AG09309 (cell line): ENCODE data around the gene SETD3.

ENCODE experiments used
- DNase-seq: peaks from one replicate; pipeline ENCODE4 v3.0.0-alpha.2; 2010; ENCODE audit warnings: low read depth
- H3K4me3 ChIP-seq: 2 replicates; pipeline ENCODE4 v1.5.1; 2011; ENCODE audit warnings: mild to moderate bottlenecking, low read depth, low read length, moderate library complexity; ENCODE audit not compliant: control insufficient read depth
- TF ChIP-seq, protein P1 (sequence below): IDR thresholded peaks from 2 replicates; pipeline ENCODE4 v1.5.1; 2011; ENCODE audit warnings: mild to moderate bottlenecking, low read depth, low read length, inconsistent platforms; ENCODE audit not compliant: insufficient read depth, control insufficient read depth; ENCODE audit errors: missing control alignments

The SETD3 gene

DNA sequence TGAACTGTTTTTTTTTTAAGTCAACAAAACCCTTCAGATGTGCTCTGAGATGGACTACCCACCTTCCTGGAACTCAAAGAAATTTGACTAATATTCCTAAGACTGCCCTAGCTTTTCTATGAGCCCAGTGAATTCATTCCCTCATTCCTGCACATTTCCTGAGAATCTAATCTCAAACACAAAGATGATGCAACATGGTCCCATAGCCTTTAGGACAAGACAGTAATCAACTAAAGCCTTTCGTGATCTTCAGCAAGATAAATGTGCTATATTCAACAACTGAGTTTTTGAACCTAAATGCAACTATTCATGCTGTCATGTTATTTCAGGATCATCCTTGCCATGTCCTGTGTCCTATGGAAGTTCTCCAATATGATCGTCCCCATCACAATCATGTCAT, 5.0 kb downstream of the SETD3 start:
- H3K4me3 ChIP-seq: no peak overlapping the region
- no peak for DNase-seq
- TF ChIP-seq, protein P1, sequence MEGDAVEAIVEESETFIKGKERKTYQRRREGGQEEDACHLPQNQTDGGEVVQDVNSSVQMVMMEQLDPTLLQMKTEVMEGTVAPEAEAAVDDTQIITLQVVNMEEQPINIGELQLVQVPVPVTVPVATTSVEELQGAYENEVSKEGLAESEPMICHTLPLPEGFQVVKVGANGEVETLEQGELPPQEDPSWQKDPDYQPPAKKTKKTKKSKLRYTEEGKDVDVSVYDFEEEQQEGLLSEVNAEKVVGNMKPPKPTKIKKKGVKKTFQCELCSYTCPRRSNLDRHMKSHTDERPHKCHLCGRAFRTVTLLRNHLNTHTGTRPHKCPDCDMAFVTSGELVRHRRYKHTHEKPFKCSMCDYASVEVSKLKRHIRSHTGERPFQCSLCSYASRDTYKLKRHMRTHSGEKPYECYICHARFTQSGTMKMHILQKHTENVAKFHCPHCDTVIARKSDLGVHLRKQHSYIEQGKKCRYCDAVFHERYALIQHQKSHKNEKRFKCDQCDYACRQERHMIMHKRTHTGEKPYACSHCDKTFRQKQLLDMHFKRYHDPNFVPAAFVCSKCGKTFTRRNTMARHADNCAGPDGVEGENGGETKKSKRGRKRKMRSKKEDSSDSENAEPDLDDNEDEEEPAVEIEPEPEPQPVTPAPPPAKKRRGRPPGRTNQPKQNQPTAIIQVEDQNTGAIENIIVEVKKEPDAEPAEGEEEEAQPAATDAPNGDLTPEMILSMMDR: no peak

DNA sequence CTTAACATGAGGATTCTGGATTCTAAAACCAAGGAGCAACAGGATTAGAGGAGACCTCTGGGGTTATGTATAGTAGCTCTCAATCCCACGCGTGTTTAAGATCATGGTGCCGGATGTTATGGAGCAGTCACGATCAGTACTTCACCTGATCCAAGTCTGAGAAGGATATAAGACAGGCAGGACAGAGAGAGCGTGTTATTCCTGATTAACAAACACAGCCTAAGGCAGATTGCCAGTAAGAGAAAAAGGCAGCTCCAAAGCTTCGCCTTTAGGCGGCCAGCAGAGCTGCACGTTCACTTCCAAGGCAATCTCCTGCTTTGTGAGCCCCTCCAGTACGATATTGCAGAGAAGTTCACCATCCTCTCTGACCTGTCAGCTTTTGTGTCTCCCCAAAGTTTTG, 5.5 kb downstream of the SETD3 start:
- TF ChIP-seq, protein P1: no peak
- H3K4me3 ChIP-seq: no peak overlapping the region
- no peak for DNase-seq

DNA sequence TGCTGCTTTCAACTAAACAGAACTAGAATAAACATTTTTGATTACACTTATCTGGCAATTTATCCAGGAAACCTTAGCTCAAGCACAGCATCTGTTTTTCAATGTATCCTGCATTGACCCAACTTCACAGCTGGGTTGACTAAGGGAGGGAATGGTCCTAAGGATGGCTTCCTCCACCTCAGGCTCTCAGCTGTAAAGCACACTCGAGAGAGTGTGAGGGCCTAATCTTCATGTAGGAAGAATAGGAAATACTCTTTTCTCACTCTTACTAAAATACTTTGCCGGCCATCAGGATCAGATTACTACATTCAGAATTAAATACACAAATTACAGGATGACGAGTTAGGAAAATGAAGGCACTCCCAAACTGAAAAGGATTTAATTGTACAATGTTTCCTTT, 7.2 kb downstream of the SETD3 start:
- TF ChIP-seq, protein P1: no peak
- no peak for DNase-seq
- no peak overlapping the region for H3K4me3 ChIP-seq

DNA sequence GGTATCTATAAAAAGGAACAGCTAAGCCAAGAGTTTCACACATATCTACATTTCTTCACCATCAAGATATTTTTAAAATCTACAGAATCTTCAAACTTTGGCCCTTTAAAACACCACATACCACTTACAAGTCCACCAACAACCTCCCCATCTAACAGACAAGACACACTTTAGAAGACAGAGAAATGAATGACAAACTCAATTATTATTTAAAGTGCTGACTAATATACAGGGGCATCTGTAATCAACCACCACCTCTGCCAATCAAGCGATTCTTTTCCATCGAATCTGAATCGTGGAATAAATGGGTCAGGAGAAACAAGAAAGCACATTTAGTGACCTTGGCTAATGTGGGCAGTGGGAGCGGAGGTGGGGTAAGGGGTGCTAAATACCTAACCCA, 7.7 kb downstream of the SETD3 start:
- TF ChIP-seq, protein P1: no peak
- no peak for DNase-seq
- no peak overlapping the region for H3K4me3 ChIP-seq

DNA sequence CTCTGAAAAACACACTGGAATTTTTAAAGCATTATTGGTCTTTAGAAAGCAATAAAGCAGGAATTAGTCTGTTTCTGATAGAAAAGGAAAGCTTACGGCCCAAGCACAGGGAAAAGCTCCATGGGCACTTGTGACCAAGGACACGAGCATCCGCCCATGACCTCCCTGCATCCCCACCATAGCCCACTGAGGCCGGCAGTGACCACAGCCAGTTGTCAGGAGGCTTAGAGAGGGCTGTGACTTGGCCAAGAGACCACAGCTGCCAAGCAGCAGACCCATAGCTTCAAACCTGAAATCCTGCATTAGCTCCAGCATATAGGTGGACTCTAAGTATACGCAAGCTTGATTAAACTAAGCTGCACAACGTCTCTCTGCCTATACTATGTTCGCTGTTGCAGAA, 8.9 kb downstream of the SETD3 start:
- DNase-seq: no peak
- TF ChIP-seq, protein P1: no peak
- no peak overlapping the region for H3K4me3 ChIP-seq

DNA sequence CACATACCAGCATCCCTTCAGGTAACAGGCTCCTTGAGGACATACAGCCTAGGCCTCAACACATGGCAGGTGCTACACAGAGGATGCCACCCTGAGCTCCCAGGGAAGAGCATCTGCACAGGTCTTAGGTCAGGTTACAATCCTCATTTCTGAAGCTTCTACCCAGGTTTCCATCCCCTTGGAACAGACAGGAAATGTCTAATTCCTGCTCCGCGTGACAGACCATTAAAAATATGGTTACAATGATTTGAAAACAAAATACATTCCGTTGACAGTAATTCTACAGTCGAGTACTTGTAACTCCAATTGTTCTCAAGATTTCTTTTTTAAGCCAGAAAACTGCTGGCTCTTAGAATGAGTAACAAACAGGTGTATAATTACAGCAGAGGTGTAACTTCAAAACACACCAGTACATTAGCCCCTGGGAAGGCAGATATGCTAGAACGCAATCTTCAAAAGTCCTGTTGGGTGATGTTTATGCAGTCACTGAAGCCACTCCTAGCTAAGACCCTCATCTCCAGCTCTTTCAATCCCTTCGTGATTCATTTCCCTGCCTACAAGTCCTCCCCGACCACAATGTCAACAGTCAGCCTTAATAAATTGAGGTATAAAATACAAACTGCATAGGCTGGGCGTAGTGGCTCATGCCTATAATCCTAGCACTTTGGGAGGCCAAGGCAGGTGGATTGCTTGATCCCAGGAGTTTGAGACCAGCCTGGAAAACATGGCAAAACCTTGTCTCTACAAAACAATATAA, 11.6 kb downstream of the SETD3 start:
- TF ChIP-seq, protein P1: no peak
- DNase-seq: no peak
- H3K4me3 ChIP-seq: no peak overlapping the region
